RWPE2 (cell line): ENCODE data around the gene SEC24D.

ENCODE experiments used
- ATAC-seq: fragments of 200-7000 bp; cut with Tn5 transposase; 3 replicates; pipeline ENCODE4 v1.9.1; 2021; ENCODE audit warnings: low read depth
- DNase-seq: peaks from one replicate; pipeline ENCODE4 v3.0.0-alpha.2; 2020; ENCODE audit warnings: low spot score
- H3K27ac ChIP-seq: fragments of 450-650 bp; 2 replicates; pipeline ENCODE4 v1.5.1; 2017; ENCODE audit warnings: mild to moderate bottlenecking; ENCODE audit not compliant: poor library complexity, severe bottlenecking
- H3K27me3 ChIP-seq: fragments of 250-450 bp; sonication (Bioruptor Pico); 2 replicates; pipeline ENCODE4 v1.5.1; 2021; ENCODE audit warnings: mild to moderate bottlenecking, moderate library complexity; ENCODE audit not compliant: insufficient read depth, poor library complexity, severe bottlenecking
- H3K36me3 ChIP-seq: fragments of 250-450 bp; sonication (Bioruptor Pico); 2 replicates; pipeline ENCODE4 v1.5.1; 2020; ENCODE audit warnings: low read depth, mild to moderate bottlenecking, moderate library complexity
- H3K4me1 ChIP-seq: fragments of 250-450 bp; sonication (Bioruptor Pico); 2 replicates; pipeline ENCODE4 v1.5.1; 2021; ENCODE audit warnings: mild to moderate bottlenecking, moderate library complexity; ENCODE audit not compliant: insufficient read depth, poor library complexity, severe bottlenecking
- H3K4me3 ChIP-seq: fragments of 250-450 bp; sonication (Bioruptor Pico); 2 replicates; pipeline ENCODE4 v1.5.1; 2021; ENCODE audit warnings: mild to moderate bottlenecking, moderate library complexity; ENCODE audit not compliant: severe bottlenecking
- H3K9me3 ChIP-seq: fragments of 250-450 bp; sonication (Bioruptor Pico); 2 replicates; pipeline ENCODE4 v1.5.1; 2021; ENCODE audit warnings: mild to moderate bottlenecking, moderate library complexity; ENCODE audit not compliant: severe bottlenecking
- TF ChIP-seq, protein P1 (sequence below): fragments of 450-650 bp; IDR thresholded peaks from one replicate; pipeline ENCODE4 v1.5.1; 2017; ENCODE audit warnings: mild to moderate bottlenecking, moderate library complexity; ENCODE audit not compliant: poor library complexity, severe bottlenecking

SEC24D gene

DNA sequence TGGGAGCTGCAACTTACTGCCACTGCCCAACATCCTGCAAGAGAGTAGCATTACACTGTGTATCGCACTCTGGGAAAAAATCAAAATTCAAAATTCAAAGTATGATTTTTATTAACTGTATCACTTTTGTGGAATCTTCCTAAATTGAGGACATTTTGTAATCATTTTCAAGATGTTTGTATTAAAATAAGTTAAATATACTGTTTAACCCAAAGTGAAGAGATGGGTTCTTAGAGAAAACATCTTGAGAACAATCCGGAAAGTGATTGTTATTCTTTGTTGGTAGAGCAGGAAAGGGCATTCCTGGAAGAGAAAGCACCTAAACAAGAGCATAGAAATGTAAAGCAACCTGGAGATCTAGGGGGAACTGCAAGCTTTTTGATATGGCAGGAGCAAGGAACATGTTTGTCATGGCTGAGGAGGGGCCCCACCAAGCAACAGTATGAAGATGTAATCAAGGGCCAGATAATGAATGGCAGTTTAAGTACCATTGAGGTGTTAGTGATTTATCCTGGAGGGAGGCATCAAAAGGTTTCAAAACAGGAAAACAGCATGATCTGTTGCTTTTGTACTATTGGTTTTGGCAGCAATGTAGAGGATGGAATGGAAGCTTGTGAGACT is 14.1 kb upstream of the SEC24D start:
- Histone ChIP-seq H3K27ac (no peak overlapping the region), H3K4me3 (peak overlapping the region; percentile 25), H3K9me3 (no peaks in the 10 kb centered on the region), H3K36me3 (no peaks in the 10 kb centered on the region), H3K4me1 (peaks cover 3% of the 10 kb centered on the region), H3K27me3 (no peaks in the 10 kb centered on the region)
- TF ChIP-seq, protein P1, sequence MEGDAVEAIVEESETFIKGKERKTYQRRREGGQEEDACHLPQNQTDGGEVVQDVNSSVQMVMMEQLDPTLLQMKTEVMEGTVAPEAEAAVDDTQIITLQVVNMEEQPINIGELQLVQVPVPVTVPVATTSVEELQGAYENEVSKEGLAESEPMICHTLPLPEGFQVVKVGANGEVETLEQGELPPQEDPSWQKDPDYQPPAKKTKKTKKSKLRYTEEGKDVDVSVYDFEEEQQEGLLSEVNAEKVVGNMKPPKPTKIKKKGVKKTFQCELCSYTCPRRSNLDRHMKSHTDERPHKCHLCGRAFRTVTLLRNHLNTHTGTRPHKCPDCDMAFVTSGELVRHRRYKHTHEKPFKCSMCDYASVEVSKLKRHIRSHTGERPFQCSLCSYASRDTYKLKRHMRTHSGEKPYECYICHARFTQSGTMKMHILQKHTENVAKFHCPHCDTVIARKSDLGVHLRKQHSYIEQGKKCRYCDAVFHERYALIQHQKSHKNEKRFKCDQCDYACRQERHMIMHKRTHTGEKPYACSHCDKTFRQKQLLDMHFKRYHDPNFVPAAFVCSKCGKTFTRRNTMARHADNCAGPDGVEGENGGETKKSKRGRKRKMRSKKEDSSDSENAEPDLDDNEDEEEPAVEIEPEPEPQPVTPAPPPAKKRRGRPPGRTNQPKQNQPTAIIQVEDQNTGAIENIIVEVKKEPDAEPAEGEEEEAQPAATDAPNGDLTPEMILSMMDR, result no peak
- ATAC-seq, result no peak
- DNase-seq, result no peak

DNA sequence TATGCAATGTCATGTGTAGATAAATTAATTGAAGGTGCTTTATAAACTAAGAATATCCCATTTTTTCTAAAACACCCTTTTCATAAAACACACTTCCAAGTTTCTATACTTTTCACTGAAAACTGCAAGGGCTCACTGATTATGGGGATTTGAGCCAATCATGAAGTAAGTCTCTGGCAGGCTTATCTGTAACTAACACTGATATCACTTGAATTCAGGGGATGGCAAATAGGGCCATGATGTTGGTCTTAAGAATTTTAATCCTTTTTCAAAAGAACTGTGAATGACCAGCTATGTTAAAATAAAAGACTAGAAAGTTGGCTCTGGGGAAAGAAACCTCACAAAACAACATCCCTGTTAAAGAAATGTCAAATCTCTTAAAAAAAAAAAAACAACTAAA is 13.0 kb upstream of the SEC24D start:
- ATAC-seq, result no peak
- Histone ChIP-seq H3K9me3 (no peaks in the 10 kb centered on the region), H3K27ac (no peak overlapping the region), H3K36me3 (no peaks in the 10 kb centered on the region), H3K27me3 (no peaks in the 10 kb centered on the region), H3K4me3 (no peak overlapping the region), H3K4me1 (peaks cover 3% of the 10 kb centered on the region)
- TF ChIP-seq, protein P1, result no peak
- DNase-seq, result no peak

DNA sequence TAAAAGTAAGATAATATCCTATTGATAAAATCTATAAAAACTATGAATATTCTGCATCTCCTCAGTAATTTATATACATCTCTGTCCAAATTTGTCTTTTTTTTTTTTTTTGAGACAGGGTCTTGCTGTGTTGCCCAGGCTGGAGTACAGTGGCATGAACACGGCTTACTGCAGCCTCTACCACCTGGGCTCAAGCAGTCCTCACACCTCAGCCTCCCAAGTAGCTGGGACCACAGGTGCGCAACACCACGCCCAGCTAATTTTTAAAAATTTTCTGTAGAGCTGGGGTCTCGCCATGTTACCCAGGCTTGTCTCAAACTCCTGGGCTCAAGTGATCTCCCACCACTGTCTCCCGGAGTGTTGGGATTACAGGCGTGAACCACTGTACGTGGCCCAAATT is 12.3 kb upstream of the SEC24D start:
- Histone ChIP-seq H3K4me3 (no peak overlapping the region), H3K9me3 (no peaks in the 10 kb centered on the region), H3K4me1 (peaks cover 3% of the 10 kb centered on the region), H3K27me3 (no peaks in the 10 kb centered on the region), H3K36me3 (no peaks in the 10 kb centered on the region), H3K27ac (no peak overlapping the region)
- TF ChIP-seq, protein P1, result no peak
- ATAC-seq (no peak), DNase-seq (no peak)

DNA sequence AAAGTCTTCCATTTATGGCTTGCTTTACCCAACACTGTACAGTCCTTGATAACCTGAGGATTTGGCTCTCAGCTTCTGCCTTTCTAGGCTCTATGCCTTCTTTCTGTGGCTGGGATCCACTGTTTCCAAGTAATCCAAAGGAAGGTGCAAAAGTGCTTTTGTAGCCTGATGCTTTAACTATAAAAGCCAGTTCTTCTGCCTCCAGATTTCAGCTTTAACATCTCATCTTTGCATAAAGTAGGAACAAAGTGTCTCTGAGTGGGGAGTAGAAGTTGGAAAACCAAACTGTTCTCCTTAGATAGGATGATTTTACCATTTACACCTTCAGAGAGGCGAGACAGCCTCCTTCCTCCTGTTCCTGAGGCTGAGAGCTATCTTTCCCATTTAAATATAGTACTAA is 11.1 kb upstream of the SEC24D start:
- Histone ChIP-seq H3K4me1 (peaks cover 8% of the 10 kb centered on the region), H3K4me3 (no peak overlapping the region), H3K36me3 (no peaks in the 10 kb centered on the region), H3K9me3 (no peaks in the 10 kb centered on the region), H3K27me3 (no peaks in the 10 kb centered on the region), H3K27ac (no peak overlapping the region)
- TF ChIP-seq, protein P1, result no peak
- DNase-seq, result no peak
- no peak for ATAC-seq

DNA sequence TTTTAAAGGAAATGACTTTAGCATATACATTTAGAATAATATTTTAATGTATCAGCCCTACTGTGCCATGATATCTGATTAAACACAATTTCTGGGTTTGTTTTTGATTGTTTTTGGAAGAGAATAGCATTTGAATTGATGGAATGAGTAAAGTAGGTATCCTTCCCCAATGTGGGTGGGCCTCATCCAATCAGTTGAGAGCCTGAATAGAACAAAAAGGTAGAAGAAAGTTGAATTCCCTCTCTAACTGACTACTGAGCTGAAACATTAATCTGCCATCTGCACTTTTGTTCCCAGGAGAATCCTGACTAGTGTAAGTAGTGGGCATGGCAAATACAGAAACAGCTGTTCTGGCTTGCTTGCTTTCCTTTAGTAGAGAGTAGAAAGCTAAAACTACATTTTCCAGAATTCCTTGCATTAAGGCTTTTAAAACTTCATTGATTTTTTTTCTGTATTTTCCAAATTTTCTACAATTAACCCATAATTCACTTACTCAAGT is 9.7 kb upstream of the SEC24D start:
- Histone ChIP-seq H3K9me3 (no peaks in the 10 kb centered on the region), H3K27ac (no peak overlapping the region), H3K4me3 (no peak overlapping the region), H3K4me1 (peaks cover 6% of the 10 kb centered on the region), H3K27me3 (no peaks in the 10 kb centered on the region), H3K36me3 (no peaks in the 10 kb centered on the region)
- TF ChIP-seq, protein P1, result no peak
- no peak for DNase-seq
- no peak for ATAC-seq
